Stomach (tissue), 9 donors: ENCODE measurements around the gene TMC5. TPM values are rescaled to one million over a fixed set of nuclear protein-coding genes. Genes with fewer than 3 reads are reported as not detected.

Experiments
- DNase-seq, 2 donors: peaks; one replicate each; pipeline versions ENCODE4 v3.0.0 to v3.0.0-alpha.2; 2013 to 2019
- H3K27ac ChIP-seq, 5 donors: fragments of 200-600 bp in 4 of 5; sonication (generic) in 4 of 5; one replicate each; pipeline ENCODE4 v1.5.1; 2013 to 2019; ENCODE audit warnings: mild to moderate bottlenecking in 1 of 5, moderate library complexity in 1 of 5
- H3K27me3 ChIP-seq, 3 donors: fragments of 200-600 bp; sonication (generic); one replicate each; pipeline ENCODE4 v1.5.1; 2017 to 2019; ENCODE audit warnings: mixed run types in 1 of 3
- H3K36me3 ChIP-seq, 4 donors: fragments of 200-600 bp; sonication (generic); 1 replicate in 3 of 4; 2 replicates in 1 of 4; pipeline ENCODE4 v1.5.1; 2016 to 2019
- H3K4me1 ChIP-seq, 4 donors: fragments of 200-600 bp; sonication (generic); one replicate each; pipeline ENCODE4 v1.5.1; 2016 to 2019
- H3K4me3 ChIP-seq, 4 donors: fragments of 200-600 bp; sonication (generic) in 3 of 4; one replicate each; pipeline ENCODE4 v1.5.1; 2016 to 2019; ENCODE audit warnings: mild to moderate bottlenecking in 1 of 4
- H3K9me3 ChIP-seq, 4 donors: fragments of 200-600 bp; sonication (generic); one replicate each; pipeline ENCODE4 v1.5.1; 2016 to 2019
- CTCF ChIP-seq, 7 experiments: fragments of 450-650 bp in 4 of 7; fragments of 200-600 bp in 3 of 7; sonication (generic) in 3 of 7; IDR thresholded peaks; one replicate each; pipeline ENCODE4 v1.5.1; 2016 to 2019; ENCODE audit warnings: antibody characterized with exemption in 7 of 7, control low read depth in 2 of 7, mild to moderate bottlenecking in 1 of 7
- EP300 ChIP-seq: sonication (generic); formaldehyde crosslinking; IDR thresholded peaks from one replicate; pipeline ENCODE4 v1.6.1; 2017; ENCODE audit warnings: antibody characterized with exemption
- POLR2A ChIP-seq, 4 donors: fragments of 450-650 bp; IDR thresholded peaks; one replicate each; pipeline ENCODE4 v1.6.1; 2016; ENCODE audit warnings: antibody characterized with exemption in 4 of 4, control low read depth in 2 of 4, mild to moderate bottlenecking in 1 of 4, moderate library complexity in 1 of 4
- POLR2AphosphoS5 ChIP-seq, 3 donors: sonication (generic); formaldehyde crosslinking; IDR thresholded peaks; one replicate each; pipeline ENCODE4 v1.6.1; 2016; ENCODE audit warnings: antibody characterized with exemption in 3 of 3
- WGBS, 5 donors: extraction: QIAGEN DNeasy Blood & Tissue Kit in 3 of 5; methylation state at CpG; one replicate each; pipeline versions ENCODE4 v1.1.5 to v1.1.7; 2013 to 2018; 5-methylcytosine and 5-hydroxymethylcytosine counted together
- intact Hi-C: fragments of 100-400 bp; cut with DNase I; formaldehyde crosslinking; loops from one replicate; pipeline ENCODE4 v1.15.1; 2023; ENCODE audit warnings: low total_unique reads
- polyA plus RNA-seq, 3 donors: library from polyadenylated mRNA; stranded (reverse); fragments of 200-250 nt; gene quantifications; one replicate each; pipeline ENCODE4 v1.2.3, GENCODE V29; 2013
- total RNA-seq, 5 donors: library from RNA; depleted of rRNA; stranded (reverse); fragments of >200 nt; gene quantifications; one replicate each; pipeline versions ENCODE4 v1.1.0 to v1.2.3, GENCODE V29; 2014 to 2016
- donor health status: healthy with polysubstance abuse.
- donor health status: Bipolar disorder and iron deficiency.
- donor health status: healthy.

The TMC5 gene
- total and polyA plus RNA-seq, 8 donors = 7.2 to 92.7 (median 28.2) TPM

GRCh38 chr16:19460397-19460796 is 42.7 kb downstream of the TMC5 start:
- Histone ChIP-seq H3K9me3 (no peaks in the 10 kb centered on the region), H3K36me3 (peaks cover 0 to 82% (median 33%) of the 10 kb centered on the region in 4 donors), H3K27ac (no peak overlapping the region), H3K27me3 (no peaks in the 10 kb centered on the region), H3K4me3 (no peak overlapping the region), H3K4me1 (peaks cover 4 to 17% (median 10%) of the 10 kb centered on the region in 4 donors)
- no peak for DNase-seq
- intact Hi-C loops = no loop called here
- WGBS, 5 donors = 85 to 100% (median 94%) methylated on average over 2 of the region's 2 CpGs
- TF ChIP-seq CTCF (IDR thresholded peaks at IDR 0.05) (no peak), EP300 (no peak), POLR2A (IDR thresholded peaks at IDR 0.05) (no peak), POLR2AphosphoS5 (IDR thresholded peaks at IDR 0.05) (no peak)

GRCh38 chr16:19463468-19464315 is 46.0 kb downstream of the TMC5 start:
- Histone ChIP-seq H3K4me3 (no peak overlapping the region), H3K4me1 (peaks cover 4 to 17% (median 10%) of the 10 kb centered on the region in 4 donors), H3K9me3 (no peaks in the 10 kb centered on the region), H3K36me3 (peaks cover 3 to 88% (median 43%) of the 10 kb centered on the region in 4 donors), H3K27me3 (no peaks in the 10 kb centered on the region), H3K27ac (peak overlapping the region; percentile 46 to 67 (median 66))
- DNase-seq = peak; percentile 39 to 73
- TF ChIP-seq POLR2AphosphoS5 (IDR thresholded peaks at IDR 0.05) = peak in 2 of 3 donors; percentile 46 to 90
- no peak for TF ChIP-seq CTCF (IDR thresholded peaks at IDR 0.05)
- intact Hi-C loops = no loop called here
- 50 to 75% (median 59%) methylated on average over 12 of the region's 12 CpGs for WGBS, 5 donors

GRCh38 chr16:19468300-19468699 is 50.6 kb downstream of the TMC5 start:
- DNase-seq = no peak
- no peak for TF ChIP-seq POLR2AphosphoS5 (IDR thresholded peaks at IDR 0.05)
- TF ChIP-seq CTCF (IDR thresholded peaks at IDR 0.05) = no peak
- TF ChIP-seq EP300 = no peak
- no peak for TF ChIP-seq POLR2A (IDR thresholded peaks at IDR 0.05)
- H3K4me3 ChIP-seq = no peak overlapping the region
- intact Hi-C loops = no loop called here
- H3K27me3 ChIP-seq = no peaks in the 10 kb centered on the region
- no peak overlapping the region for H3K27ac ChIP-seq
- no peaks in the 10 kb centered on the region for H3K9me3 ChIP-seq
- 78 to 95% (median 91%) methylated on average over 3 of the region's 3 CpGs for WGBS, 5 donors
- peaks cover 2 to 9% (median 7%) of the 10 kb centered on the region in 4 donors for H3K4me1 ChIP-seq
- peaks cover 7 to 95% (median 52%) of the 10 kb centered on the region in 4 donors for H3K36me3 ChIP-seq

GRCh38 chr16:19472482-19472881 is 54.8 kb downstream of the TMC5 start:
- Histone ChIP-seq H3K36me3 (peaks cover 13 to 97% (median 52%) of the 10 kb centered on the region in 4 donors), H3K27ac (no peak overlapping the region), H3K4me1 (no peaks in the 10 kb centered on the region), H3K4me3 (no peak overlapping the region), H3K27me3 (no peaks in the 10 kb centered on the region), H3K9me3 (no peaks in the 10 kb centered on the region)
- WGBS, 5 donors = 80 to 89% (median 83%) methylated on average over 6 of the region's 6 CpGs
- DNase-seq = no peak
- intact Hi-C loops = no loop called here
- no peak for TF ChIP-seq POLR2AphosphoS5 (IDR thresholded peaks at IDR 0.05)
- no peak for TF ChIP-seq EP300
- no peak for TF ChIP-seq CTCF (IDR thresholded peaks at IDR 0.05)
- TF ChIP-seq POLR2A (IDR thresholded peaks at IDR 0.05) = no peak
